ENCODE results near the gene RANBP3.

GRCh38 chr19:5867201-5868136 lies 110.5 kb downstream of the RANBP3 start:
- TF ChIP-seq EP300 (IDR thresholded peaks at IDR 0.05; ENCODE audit: borderline replicate concordance) (no peak), TAF1 (IDR thresholded peaks at IDR 0.05; ENCODE audit: low read depth) (no peak), YY1 (IDR thresholded peaks at IDR 0.05; ENCODE audit: low read depth) (no peak), EGR1 (IDR thresholded peaks at IDR 0.05) (no peak), NFIC (IDR thresholded peaks at IDR 0.05) (no peak), REST (IDR thresholded peaks at IDR 0.05; ENCODE audit: low read depth) (no peak), MAX (IDR thresholded peaks at IDR 0.05) (no peak), CREB1 (IDR thresholded peaks at IDR 0.05; ENCODE audit: low read depth) (no peak)
